Esophagus (tissue), 2 donors: Measurements from ENCODE around the gene POR. TPM values are rescaled to one million over a fixed set of nuclear protein-coding genes. Genes with fewer than 3 reads are reported as not detected.
"Not testable (repeated sequence)": the region's sequence is repeated elsewhere in the genome, so short reads cannot be mapped to it uniquely, and the experiment has no call there.

Source experiments
- H3K27ac ChIP-seq, 2 donors: one replicate each; pipeline ENCODE4 v1.5.1; 2013; ENCODE audit warnings: low read depth in 2 of 2, mild to moderate bottlenecking in 2 of 2, inconsistent platforms in 1 of 2, low read length in 1 of 2, moderate library complexity in 1 of 2
- H3K27me3 ChIP-seq, 2 donors: one replicate each; pipeline ENCODE4 v1.6.1; 2013; ENCODE audit warnings: low read length in 2 of 2, control low read depth in 1 of 2, mild to moderate bottlenecking in 1 of 2; ENCODE audit not compliant: insufficient read depth in 2 of 2, control insufficient read depth in 1 of 2
- H3K36me3 ChIP-seq, 2 donors: one replicate each; pipeline ENCODE4 v1.6.1; 2013; ENCODE audit warnings: low read length in 1 of 2; ENCODE audit not compliant: control insufficient read depth in 2 of 2, insufficient read depth in 2 of 2
- H3K4me1 ChIP-seq, 2 donors: one replicate each; pipeline ENCODE4 v1.6.1; 2013; ENCODE audit warnings: low read length in 1 of 2; ENCODE audit not compliant: control insufficient read depth in 2 of 2, insufficient read depth in 2 of 2
- H3K4me3 ChIP-seq, 2 donors: one replicate each; pipeline ENCODE4 v1.5.1; 2013; ENCODE audit warnings: low read length in 2 of 2, mild to moderate bottlenecking in 2 of 2, low read depth in 1 of 2, moderate library complexity in 1 of 2
- H3K9me3 ChIP-seq, 2 donors: one replicate each; pipeline ENCODE4 v1.6.1; 2013; ENCODE audit warnings: mild to moderate bottlenecking in 2 of 2, low read depth in 1 of 2, low read length in 1 of 2, moderate library complexity in 1 of 2; ENCODE audit not compliant: control insufficient read depth in 2 of 2, insufficient read depth in 1 of 2
- WGBS, 2 donors: extraction: QIAGEN DNeasy Blood & Tissue Kit; methylation state at CpG; one replicate each; pipeline ENCODE4 v1.1.7; 2013; 5-methylcytosine and 5-hydroxymethylcytosine counted together
- polyA plus RNA-seq, 2 donors: library from polyadenylated mRNA; stranded (reverse); fragments of 200-250 nt; gene quantifications; one replicate each; pipeline ENCODE4 v1.2.3, GENCODE V29; 2013
- donor health status: healthy with polysubstance abuse.
- donor health status: Bipolar disorder and iron deficiency.

The POR gene
- polyA plus RNA-seq, 2 donors, result 94.5 to 102 TPM

DNA sequence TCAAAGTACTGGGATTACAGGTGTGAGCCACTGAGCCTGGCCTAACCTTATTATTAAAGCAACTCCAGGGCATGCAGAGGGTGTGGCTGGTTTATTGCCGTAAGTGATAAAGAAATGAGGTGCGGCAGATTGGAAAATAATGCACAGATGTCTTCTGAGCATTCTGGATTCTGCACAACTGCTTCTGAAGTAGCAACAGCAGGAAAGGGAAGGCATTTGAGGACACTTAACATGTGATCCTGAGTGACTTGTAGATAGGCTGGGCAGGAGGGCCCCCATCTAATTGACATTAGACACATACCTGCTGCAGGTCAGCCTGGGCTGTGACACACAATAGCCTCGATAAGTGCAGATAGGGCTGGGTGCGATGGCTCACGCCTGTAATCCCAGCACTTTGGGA is 30.5 kb upstream of the POR start:
- WGBS, 2 donors, result 83 to 86% methylated on average over 5 of the region's 5 CpGs
- Histone ChIP-seq H3K27ac (no peak overlapping the region), H3K9me3 (no peaks in the 10 kb centered on the region), H3K36me3 (peaks cover 7 to 54% of the 10 kb centered on the region in 2 donors), H3K27me3 (no peaks in the 10 kb centered on the region), H3K4me1 (no peaks in the 10 kb centered on the region), H3K4me3 (no peak overlapping the region)

DNA sequence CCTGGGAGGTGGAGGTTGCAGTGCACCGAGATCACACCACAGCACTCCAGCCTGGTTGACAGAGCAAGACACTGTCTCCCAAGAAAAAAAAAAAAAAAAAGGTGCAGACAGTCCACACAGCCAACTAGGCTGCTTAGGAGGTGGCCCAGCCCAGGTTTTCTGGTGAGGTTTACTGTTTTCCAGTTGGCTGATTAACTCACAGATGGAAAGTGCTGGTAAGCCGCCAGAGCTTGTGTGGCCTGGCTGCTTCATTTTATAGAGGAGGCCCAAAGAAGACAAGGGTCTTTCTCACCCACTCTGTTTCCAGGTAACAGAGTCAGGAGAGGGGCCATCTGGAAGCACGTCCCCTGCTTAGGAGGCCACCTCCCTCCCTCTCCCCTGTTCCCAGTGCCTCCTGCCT is 29.9 kb upstream of the POR start:
- WGBS, 2 donors, result 94 to 97% methylated on average over 3 of the region's 3 CpGs
- Histone ChIP-seq H3K4me3 (no peak overlapping the region), H3K27ac (no peak overlapping the region), H3K36me3 (peaks cover 7 to 54% of the 10 kb centered on the region in 2 donors), H3K4me1 (no peaks in the 10 kb centered on the region), H3K27me3 (no peaks in the 10 kb centered on the region), H3K9me3 (no peaks in the 10 kb centered on the region)

DNA sequence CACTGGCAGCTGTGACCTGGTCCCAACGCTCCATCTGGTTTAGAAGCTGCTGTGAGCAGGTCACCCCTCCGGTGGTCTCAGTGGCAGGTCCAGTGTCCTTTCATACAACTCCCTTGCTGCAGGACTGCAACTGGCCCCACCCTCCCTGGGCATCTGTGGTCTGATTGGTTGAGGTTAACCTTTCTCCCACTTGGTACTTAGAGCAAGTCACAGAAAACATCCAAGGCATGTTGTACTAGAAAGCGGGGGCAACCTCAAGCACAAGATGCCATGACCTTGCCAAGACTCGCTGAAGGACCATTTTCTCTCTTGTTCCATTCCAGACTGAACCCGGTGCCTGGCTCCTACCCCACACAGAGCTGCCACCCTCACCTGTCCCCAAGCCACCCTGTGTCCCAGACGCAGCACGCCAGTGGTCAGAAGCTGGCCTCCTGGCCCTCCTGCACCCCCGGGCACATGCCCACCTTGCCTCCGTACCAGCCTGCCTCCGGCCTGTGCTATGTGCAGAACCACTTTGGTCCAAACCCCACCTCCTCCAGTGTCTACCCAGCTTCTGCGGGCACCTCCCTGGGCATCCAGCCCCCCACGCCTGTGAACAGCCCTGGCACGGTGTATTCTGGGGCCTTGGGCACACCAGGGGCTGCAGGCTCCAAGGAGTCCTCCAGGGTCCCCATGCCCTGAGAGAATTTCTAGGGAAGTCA is 27.1 kb upstream of the POR start:
- no peak overlapping the region for H3K27ac ChIP-seq

DNA sequence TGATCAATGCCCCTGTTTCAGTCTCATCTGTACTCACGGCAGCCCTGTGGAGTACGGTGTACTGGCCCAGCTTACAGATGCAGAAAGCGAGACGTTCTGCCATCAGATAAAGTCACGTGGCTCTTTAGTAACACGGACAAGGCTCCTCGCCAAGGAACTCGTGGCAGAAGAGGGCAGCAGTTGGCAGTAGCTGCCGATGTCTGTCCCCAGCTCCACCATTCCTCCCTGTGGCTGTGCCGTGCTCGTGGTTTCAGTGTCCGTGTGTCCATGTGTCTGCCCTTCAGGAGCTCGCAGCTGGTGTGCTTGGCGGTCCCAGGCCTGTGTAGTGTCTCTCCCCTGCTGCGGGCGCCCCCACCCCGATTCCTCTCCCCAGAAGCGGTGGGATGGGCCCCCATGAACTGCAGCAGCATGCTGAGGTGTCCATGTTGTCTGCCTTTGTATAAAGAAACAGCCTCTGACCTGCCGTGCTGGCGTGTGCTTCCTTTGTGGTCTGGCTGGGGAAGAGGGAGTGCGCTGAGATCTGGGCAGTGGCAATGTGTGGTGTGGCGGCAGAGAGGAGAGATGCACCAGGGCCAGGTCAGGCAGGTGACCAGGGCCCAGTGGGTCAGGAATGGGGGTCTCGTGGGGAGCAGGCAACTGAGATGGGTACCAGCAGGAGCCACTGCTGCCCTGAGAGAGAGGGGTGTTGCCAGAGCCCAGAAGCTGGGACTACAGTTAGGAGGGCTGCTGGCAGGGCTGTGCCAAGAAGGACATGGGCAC is 26.3 kb upstream of the POR start:
- peaks cover 3 to 35% of the 10 kb centered on the region in 2 donors for H3K36me3 ChIP-seq
- no peaks in the 10 kb centered on the region for H3K27me3 ChIP-seq
- H3K9me3 ChIP-seq, result no peaks in the 10 kb centered on the region
- 74 to 79% methylated on average over 23 of the region's 23 CpGs for whole genome bisulfite sequencing, 2 donors
- peaks cover 0 to 18% of the 10 kb centered on the region in 2 donors for H3K4me1 ChIP-seq
- H3K27ac ChIP-seq, result no peak overlapping the region
- no peak overlapping the region for H3K4me3 ChIP-seq

More for the DNA sequence above, 27.1 kb upstream of the POR start:
- Histone ChIP-seq H3K4me1 (peaks cover 0 to 11% of the 10 kb centered on the region in 2 donors), H3K4me3 (no peak overlapping the region), H3K9me3 (no peaks in the 10 kb centered on the region), H3K36me3 (peaks cover 4 to 42% of the 10 kb centered on the region in 2 donors), H3K27me3 (no peaks in the 10 kb centered on the region)
- 96 to 97% methylated on average over 13 of the region's 13 CpGs for WGBS, 2 donors

DNA sequence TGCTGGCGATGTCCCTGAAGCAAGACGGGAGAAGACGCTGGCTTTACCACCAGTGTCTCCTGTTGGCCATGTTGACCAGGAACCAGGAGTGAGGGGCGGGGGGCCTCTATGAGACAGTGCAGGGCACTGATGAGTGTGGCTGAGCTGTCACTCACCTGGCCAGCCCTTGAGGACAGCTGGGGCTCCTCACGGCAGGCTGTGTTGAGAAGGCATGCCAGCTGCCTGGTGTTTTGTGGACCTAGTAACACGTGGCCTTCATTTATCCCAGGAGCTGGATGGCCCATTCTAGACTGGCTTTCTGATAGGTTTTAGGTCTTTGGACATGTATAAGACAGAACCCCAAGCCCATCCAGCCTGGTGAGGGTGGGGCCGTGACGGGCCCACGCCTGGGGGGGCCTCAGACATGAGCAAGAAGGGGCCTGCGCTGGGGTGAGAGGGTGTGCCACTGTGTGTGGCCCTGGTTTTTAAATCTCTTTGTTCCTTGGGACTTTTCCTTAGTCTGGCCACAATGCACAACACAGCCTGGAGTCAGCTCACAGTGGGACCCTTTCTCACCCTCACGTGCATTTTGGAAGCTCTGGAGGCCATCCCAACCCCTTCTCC is 25.6 kb upstream of the POR start:
- Histone ChIP-seq H3K4me1 (peaks cover 0 to 18% of the 10 kb centered on the region in 2 donors), H3K27ac (no peak overlapping the region), H3K9me3 (no peaks in the 10 kb centered on the region), H3K4me3 (no peak overlapping the region), H3K36me3 (peaks cover 3 to 30% of the 10 kb centered on the region in 2 donors), H3K27me3 (no peaks in the 10 kb centered on the region)
- 77 to 79% methylated on average over 10 to 11 of the region's 11 CpGs for WGBS, 2 donors

DNA sequence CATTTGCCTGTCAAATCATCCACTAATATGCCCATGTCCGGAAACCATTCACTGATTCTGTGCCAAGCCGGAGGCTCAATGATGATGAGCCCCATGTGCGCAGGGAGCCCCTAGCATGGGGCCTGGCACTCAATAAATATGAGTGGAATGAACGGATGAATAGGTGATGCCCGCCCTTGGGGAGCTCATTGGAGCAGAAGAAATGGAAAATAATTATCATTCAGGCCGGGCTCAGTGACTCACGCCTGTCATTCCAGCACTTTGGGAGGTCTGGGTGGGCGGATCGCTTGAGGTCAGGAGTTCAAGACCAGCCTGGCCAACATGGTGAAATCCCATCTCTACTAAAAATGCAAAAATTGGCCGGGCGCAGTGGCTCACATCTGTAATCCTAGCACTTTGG is 25.1 kb upstream of the POR start:
- H3K4me1 ChIP-seq, result peaks cover 0 to 18% of the 10 kb centered on the region in 2 donors
- no peak overlapping the region for H3K4me3 ChIP-seq
- 76 to 81% methylated on average over 11 of the region's 11 CpGs for WGBS, 2 donors
- H3K9me3 ChIP-seq, result no peaks in the 10 kb centered on the region
- H3K27ac ChIP-seq, result no peak overlapping the region
- H3K27me3 ChIP-seq, result no peaks in the 10 kb centered on the region
- H3K36me3 ChIP-seq, result peaks cover 3 to 26% of the 10 kb centered on the region in 2 donors

DNA sequence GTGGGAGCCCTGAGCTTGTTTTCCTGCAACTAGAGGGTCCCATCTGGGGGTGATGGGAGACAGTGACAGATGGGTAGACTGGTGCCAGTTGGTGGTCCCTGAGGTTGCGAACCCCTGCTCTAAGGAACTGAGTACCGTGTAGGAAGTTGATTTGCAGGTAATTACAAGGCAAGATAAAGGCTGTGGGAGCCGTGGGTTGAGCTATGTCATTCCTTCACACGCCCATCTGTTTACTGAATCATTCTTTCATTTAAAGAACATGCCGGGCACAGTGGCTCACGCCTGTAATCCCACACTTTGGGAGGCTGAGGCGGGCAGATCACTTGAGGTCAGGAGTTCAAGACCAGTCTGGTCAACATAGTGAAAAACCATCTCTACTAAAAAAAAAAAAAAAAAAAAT is 23.7 kb upstream of the POR start:
- 65 to 72% methylated on average over 7 of the region's 7 CpGs for WGBS, 2 donors
- Histone ChIP-seq H3K36me3 (peaks cover 3 to 21% of the 10 kb centered on the region in 2 donors), H3K4me1 (peaks cover 0 to 18% of the 10 kb centered on the region in 2 donors)
- H3K27ac ChIP-seq, H3K9me3 ChIP-seq, H3K27me3 ChIP-seq, H3K4me3 ChIP-seq: not testable (repeated sequence)

DNA sequence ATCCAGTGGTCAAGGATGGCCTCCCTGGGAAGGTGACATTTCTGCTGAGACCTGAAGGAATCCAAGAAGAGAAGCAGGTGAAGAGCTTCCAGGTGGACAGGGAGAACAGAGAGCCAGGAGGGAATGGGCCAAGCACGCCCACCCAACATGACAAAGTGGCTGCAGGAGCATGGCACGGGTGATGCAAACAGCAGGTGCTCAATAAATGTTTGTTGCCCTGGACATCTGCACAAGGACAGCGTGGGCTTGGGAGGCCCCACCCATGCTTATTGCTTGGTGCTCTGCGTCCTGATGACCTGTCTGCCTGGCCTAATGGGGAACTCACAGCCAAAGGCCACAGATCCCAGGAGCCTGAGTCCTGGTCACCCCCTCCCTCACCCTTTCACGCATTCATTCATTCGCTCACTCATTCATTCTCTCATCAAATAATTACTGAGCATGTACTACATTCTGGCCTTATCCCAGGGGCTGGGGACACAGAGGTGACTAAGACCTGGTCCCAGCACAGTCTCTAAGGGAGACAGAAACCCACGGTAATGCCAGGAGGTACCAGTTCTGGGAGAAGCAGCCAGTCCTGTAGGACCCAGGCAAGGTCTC is 23.0 kb upstream of the POR start:
- 89 to 90% methylated on average over 7 of the region's 7 CpGs for WGBS, 2 donors
- no peaks in the 10 kb centered on the region for H3K27me3 ChIP-seq
- no peak overlapping the region for H3K4me3 ChIP-seq
- peak overlapping the region; percentile 37 to 75 for H3K27ac ChIP-seq
- peaks cover 0 to 18% of the 10 kb centered on the region in 2 donors for H3K4me1 ChIP-seq
- no peaks in the 10 kb centered on the region for H3K9me3 ChIP-seq
- peaks cover 3 to 18% of the 10 kb centered on the region in 2 donors for H3K36me3 ChIP-seq

DNA sequence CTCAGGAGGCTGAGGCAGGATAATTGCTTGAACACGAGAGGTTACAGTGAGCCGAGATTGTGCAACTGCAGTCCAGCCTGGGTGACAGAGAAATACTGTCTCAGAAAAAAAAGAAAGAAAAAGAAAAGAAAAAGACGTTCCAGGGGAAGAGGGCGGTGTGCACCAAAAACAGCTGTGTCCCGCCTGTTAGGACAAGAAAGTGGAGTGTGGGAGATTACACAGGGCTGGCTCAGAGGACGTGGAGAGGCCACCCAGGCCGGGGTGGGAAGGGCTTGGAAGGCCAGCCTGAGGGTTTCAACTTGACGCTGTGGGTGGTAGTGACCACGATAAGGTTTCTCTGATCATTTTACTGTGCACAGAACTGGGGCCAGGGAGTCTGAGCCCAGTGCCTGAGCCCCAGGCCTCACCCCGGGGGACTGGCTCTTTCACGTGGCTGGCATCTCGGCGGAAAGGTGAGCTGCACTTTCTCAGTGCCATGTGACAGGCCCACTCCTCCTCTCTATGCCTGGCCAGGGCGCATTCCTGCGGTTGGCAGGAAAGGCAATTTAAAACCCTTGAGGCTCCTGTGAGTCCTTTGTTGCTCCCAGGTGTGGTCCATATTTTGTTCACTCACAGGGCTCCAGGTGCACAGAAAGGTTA is 22.2 kb upstream of the POR start:
- 29 to 46% methylated on average over 15 of the region's 15 CpGs for WGBS, 2 donors
- H3K27ac ChIP-seq, result peak overlapping the region; percentile 75 to 76
- H3K27me3 ChIP-seq, result no peaks in the 10 kb centered on the region
- no peak overlapping the region for H3K4me3 ChIP-seq
- H3K9me3 ChIP-seq, result no peaks in the 10 kb centered on the region
- peaks cover 0 to 15% of the 10 kb centered on the region in 2 donors for H3K36me3 ChIP-seq
- peaks cover 0 to 18% of the 10 kb centered on the region in 2 donors for H3K4me1 ChIP-seq
